Fibroblast of mammary gland (primary cell): ENCODE results near the gene DISP3.

Experiments used
- DNase-seq: peaks from one replicate; pipeline ENCODE4 v3.0.0-alpha.2; 2010; ENCODE audit warnings: low read depth
- H3K4me3 ChIP-seq: 2 replicates; pipeline ENCODE4 v1.5.1; 2011; ENCODE audit warnings: low read depth, mild to moderate bottlenecking, low read length, moderate library complexity; ENCODE audit not compliant: control insufficient read depth
- TF ChIP-seq, protein P1 (sequence below): conservative IDR thresholded peaks from 2 replicates; pipeline ENCODE4 v1.5.1; 2011; ENCODE audit warnings: low read depth, low read length, inconsistent platforms; ENCODE audit not compliant: control insufficient read depth, insufficient read depth

DISP3 gene

GRCh38 chr1:11569954-11570353 is 91.0 kb downstream of the DISP3 start:
- H3K4me3 ChIP-seq: no peak overlapping the region
- TF ChIP-seq, protein P1, sequence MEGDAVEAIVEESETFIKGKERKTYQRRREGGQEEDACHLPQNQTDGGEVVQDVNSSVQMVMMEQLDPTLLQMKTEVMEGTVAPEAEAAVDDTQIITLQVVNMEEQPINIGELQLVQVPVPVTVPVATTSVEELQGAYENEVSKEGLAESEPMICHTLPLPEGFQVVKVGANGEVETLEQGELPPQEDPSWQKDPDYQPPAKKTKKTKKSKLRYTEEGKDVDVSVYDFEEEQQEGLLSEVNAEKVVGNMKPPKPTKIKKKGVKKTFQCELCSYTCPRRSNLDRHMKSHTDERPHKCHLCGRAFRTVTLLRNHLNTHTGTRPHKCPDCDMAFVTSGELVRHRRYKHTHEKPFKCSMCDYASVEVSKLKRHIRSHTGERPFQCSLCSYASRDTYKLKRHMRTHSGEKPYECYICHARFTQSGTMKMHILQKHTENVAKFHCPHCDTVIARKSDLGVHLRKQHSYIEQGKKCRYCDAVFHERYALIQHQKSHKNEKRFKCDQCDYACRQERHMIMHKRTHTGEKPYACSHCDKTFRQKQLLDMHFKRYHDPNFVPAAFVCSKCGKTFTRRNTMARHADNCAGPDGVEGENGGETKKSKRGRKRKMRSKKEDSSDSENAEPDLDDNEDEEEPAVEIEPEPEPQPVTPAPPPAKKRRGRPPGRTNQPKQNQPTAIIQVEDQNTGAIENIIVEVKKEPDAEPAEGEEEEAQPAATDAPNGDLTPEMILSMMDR: no peak
- no peak for DNase-seq

- no peak for DNase-seq
- no peak overlapping the region for H3K4me3 ChIP-seq
- TF ChIP-seq, protein P1: no peak
These were observed 91.9 kb downstream of the DISP3 start for GRCh38 chr1:11570821-11571380.

DNA sequence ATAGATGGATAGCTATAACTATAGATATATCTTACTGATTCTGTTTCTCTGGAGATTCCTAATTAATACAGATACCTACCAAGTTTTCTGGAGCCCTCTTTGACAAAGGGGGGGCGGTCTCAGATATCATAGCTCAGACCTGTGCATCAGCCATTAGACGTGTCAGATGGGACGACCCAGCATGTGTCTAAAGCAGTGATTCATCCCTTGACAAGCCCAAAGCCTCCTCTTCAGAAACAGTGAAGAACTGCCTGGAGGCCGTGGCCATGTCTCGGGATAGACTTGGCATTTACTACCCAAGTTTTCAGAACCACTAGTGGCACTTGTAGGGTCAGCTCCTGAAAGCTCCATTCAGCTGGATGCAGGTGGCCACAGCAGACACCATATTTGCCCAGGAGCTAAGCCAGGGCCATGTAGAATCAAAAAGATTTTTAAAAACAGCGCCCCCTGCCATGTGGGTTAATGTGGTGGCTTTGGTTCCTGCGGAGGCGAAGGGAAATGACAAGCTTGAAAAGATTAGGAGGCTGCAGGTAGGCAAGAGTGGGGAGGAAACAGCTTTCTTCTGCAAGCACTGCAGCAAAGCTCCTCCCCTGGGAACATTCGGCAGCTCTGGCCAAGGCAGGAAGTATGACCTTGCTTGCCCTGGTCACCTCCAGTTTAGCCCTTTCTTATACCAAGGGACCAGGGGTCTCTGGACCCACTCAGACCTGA is 93.1 kb downstream of the DISP3 start:
- DNase-seq: no peak
- TF ChIP-seq, protein P1: peak; percentile 10
- no peak overlapping the region for H3K4me3 ChIP-seq

DNA sequence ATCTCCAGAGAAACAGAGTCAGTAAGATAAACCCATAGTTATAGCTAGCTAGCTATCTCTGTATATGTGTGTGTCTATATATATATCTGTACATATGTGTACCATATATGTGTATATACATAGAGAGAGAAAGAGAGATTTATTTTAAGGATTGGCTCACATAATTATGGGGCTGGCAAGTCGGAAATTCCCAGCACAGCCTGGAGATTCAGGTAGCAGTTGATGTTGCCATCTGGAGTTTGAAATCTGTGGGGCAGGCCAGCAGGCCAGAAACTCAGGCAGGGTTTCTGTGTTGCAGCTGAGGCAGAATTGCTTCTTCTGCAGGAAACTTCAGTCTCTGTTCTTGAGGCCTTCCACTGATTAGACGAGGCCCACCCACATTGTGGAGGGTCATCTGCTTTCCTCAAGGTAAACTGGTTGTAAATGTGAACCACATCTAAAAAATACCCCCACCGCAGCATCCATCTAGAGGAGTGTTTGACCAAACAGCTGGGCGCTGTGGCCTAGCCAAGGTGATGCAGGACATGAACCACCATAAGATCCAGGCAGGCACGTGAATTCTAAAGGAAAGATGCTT is 94.2 kb downstream of the DISP3 start:
- H3K4me3 ChIP-seq: no peak overlapping the region
- TF ChIP-seq, protein P1: no peak
- no peak for DNase-seq

GRCh38 chr1:11575553-11575952 is 96.6 kb downstream of the DISP3 start:
- H3K4me3 ChIP-seq: no peak overlapping the region
- DNase-seq: no peak
- TF ChIP-seq, protein P1: no peak

GRCh38 chr1:11576109-11576875 is 97.3 kb downstream of the DISP3 start:
- no peak for DNase-seq
- TF ChIP-seq, protein P1: no peak
- H3K4me3 ChIP-seq: no peak overlapping the region
